HG02885 (cell line): ENCODE data around the gene ADCY4.

Experiments used
- ATAC-seq: cut with Tn5 transposase; IDR thresholded peaks from one replicate; pipeline ENCODE4 v1.9.1; 2021; ENCODE audit warnings: mild to moderate bottlenecking; ENCODE audit not compliant: unreplicated experiment, poor library complexity

ADCY4 gene

DNA sequence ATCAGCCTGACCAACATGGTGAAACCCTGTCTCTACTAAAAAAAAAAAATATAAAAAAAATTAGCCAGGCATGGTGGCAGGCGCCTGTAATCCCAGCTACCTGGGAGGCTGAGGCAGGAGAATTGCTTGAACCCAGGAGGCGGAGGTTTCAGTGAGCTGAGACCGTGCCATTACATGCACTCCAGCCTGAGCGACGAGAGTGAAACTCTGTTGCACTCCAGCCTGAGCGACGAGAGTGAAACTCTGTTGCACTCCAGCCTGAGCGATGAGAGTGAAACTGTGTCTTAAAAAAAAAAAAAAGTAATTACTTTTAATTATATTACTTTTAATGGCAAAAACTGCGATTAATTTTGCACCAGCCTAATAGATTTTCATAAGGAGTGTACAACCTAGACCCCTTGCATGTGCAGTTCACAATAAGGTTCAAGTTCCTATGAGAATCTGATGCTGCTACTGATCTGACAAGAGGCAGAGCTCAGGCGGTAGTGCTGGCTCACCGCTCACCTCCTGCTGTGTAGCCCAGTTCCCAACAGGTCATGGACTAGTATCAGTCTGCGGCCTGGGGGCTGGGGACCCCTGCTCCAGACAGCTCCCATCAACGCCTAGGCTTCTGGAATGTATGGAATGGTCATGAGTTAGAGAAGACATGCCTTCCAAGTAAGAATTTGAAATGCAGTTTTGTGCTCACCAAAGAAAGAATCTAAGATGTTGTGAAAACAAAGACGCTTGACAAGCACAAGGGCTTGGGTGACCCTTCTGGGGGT lies 13.5 kb downstream of the ADCY4 start:
- ATAC-seq = no peak

DNA sequence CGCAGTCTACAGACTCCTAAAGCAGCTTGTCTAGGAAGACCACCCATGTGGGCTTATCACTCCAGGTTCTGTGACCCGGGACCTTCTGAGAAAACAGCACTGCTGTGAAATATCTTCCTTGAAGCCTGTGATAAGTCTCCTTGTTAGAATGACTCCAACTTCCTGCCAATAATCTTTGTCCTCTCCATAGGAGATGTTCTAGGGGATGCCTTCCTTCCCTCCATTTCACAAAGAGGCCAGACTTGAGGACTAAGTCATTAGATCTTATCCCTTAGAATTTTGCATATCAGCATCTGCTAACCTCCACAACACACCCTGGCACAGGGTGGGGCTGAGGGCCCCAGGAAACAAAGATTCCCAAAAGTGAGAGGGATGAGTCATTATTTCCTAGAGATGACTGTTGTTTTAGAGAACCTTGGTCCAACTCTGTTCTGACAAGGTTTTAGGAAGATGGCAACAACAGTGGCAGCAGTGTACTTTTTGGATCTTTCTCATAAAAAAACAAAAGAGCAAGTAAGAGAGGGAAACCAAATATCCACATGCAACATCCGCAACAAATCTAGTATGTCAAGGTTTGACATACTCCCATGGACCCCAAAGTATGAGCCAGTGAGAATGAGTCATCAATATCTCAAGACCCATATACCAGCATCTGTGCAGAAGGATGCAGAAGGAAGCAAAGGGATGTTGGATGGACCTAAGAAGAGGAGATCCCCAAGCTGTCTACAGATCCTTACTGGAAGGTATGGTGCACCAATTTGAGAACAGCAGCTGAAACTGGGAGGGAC lies 17.5 kb downstream of the ADCY4 start:
- ATAC-seq = no peak

DNA sequence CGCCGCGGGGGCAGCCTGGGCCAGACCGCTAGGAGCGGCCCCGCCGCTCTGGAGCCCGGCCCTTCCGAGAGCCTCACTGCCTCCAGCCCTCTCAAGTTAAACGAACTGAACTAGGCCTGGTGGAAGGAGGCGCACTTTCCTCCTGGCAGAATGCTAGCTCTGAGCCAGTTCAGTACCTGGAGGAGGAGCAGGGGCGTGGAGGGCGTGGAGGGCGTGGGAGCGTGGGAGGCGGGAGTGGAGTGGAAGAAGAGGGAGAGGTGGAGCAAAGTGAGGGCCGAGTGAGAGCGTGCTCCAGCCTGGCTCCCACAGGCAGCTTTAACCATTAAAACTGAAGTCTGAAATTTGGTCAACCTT lies 18.3 kb downstream of the ADCY4 start:
- no peak for ATAC-seq

GRCh38 chr14:24315807-24316596 lies 18.9 kb downstream of the ADCY4 start:
- ATAC-seq = no peak

GRCh38 chr14:24315243-24315806 lies 19.5 kb downstream of the ADCY4 start:
- ATAC-seq = no peak

DNA sequence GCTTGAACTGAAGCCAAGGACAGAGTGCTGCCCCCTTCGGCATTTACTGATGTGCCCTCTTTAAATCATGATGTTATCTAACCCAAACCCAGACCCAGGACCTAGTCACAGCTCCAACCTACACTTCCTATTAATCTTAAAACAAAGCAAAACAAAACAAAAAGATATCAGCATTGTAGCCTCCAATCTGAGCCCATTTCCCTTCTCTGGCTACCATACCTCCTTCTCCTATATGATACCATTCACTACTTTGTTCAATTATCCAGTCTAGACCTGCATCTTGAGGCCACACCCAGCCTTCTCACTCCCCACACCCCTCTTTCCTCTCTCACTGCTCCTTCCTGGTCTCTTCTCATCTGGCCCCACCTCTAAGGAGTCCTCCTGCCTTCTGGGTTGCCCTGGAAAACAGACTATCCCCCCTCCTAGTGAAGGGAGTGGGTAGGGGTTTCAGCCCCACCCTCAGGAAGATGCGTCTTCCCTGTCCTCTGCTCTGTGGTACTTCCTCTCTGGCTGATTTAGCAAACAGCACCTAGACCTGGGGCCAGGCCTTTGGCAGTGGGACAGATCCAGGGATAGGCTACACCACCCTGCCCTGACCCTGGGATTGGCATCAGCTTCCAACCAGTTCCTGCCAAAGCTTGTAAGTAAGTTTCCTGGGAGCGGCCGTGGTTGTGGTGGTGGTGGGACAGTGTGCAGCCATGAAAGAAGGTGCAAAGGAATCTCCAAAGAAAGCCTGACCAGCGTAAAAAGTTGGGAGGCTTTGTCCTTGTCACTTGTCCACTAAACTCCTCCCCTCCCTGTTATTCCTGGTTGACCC lies 20.3 kb downstream of the ADCY4 start:
- ATAC-seq = no peak

DNA sequence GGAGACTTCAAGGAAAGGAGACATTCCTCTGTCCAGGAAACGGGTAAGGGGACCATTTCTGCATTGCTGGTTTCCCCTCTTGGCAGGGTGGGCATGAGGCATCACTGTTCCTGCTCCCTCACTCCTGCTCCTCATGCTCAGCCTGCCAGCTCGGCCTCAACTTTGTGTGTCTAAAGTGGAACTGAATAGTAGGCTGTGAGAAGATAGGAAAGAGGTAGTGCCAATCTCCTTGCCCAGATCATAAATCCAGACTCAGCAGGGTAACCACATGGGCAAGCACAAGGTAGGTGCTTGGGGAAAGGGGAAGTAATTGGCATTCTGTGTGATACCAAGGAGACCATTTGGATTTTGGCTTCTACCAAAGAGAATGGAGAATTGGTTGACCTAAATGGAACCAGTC lies 21.0 kb downstream of the ADCY4 start:
- no peak for ATAC-seq

DNA sequence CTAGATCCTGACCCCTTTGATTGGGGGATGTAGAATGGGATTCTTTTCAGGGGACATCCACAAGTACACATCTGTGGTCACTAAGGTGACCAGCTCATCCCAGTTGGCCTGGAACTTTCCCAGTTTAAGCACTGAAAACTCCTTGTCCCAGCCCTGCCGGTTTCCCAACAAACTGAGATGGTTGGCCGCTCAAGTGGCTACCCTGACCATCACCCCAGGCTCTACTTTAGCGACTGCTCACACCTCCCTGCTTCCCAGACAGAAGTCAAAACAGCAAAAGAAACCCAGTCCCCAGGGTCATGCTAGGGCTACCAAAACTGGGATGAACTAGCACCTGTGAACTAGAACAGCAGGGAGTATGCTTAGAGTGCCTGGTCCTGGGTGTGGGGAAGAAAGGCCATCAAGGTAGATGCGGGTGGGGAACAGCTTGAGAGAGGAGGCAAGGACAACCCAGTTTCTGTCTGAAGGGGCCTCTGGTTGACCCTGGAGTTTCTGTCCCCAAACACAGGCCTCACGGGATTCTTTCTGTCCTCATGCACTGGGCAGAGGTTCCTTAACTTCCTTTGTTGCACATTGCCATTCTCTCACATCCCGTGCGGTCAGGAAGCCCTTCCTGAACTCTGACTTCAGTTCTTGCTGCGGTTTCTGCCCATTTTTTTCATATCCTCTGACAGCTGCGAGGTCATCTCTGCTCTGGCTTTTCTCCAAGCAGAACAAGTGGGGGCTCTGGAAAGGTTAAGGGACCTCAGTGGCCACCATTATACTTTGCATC lies 21.9 kb downstream of the ADCY4 start:
- no peak for ATAC-seq

GRCh38 chr14:24311837-24312615 lies 22.8 kb downstream of the ADCY4 start:
- ATAC-seq = no peak

GRCh38 chr14:24310646-24311604 lies 23.9 kb downstream of the ADCY4 start, which contains the start of gene LTB4R:
LTB4R (plus strand) TSS chr14:24311502; CDS start chr14:24315652, 4,150 bp downstream.
- peak; percentile 70 for ATAC-seq

- no peak for ATAC-seq
Measured at GRCh38 chr14:24310265-24310645, 24.6 kb downstream of the ADCY4 start.

GRCh38 chr14:24309538-24310264 lies 25.2 kb downstream of the ADCY4 start, which contains the start of gene LTB4R2:
LTB4R2 (plus strand) TSS chr14:24310140; CDS start chr14:24310665, 525 bp downstream.
- no peak for ATAC-seq

DNA sequence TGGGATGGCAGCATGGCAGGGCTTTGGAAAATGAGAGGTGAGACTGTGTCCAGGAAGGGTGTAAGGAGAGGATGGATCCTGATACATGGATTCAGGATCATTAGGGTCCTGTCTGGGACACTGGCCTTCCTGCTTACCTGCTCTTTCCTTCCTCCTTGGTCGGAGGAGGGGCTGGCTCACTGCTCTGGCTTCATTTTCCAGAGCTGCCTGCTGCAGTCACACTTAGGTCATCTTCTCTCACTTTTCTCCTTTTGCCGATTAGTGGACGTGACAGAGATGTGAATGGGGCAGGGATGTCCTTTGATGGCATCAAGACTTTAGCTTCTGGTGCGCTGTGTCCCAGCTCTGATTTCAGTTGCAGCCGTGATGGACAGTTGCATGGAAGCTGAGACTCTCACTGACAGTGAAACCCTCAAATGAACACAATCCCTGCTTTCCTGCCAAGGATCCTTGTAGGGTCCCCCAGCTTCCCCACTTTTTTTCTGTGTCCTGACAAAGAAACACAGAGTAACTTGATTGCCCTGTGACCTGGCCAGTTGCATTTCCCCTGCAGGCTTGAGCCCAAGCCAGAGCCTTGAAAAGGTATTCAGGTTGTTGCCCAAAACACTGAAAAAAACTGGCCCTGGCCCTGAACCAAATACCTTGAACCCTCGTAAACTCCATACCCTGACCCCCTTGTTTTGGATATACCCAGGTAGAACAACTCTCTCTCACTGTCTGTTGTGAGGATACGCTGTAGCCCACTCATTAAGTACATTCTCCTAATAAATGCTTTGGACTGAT lies 26.3 kb downstream of the ADCY4 start:
- ATAC-seq = no peak

- no peak for ATAC-seq
Measured at GRCh38 chr14:24307575-24308341, 27.1 kb downstream of the ADCY4 start, which contains the start of gene CIDEB. CIDEB (minus strand) TSS chr14:24307977; CDS start chr14:24307858, 119 bp downstream.

DNA sequence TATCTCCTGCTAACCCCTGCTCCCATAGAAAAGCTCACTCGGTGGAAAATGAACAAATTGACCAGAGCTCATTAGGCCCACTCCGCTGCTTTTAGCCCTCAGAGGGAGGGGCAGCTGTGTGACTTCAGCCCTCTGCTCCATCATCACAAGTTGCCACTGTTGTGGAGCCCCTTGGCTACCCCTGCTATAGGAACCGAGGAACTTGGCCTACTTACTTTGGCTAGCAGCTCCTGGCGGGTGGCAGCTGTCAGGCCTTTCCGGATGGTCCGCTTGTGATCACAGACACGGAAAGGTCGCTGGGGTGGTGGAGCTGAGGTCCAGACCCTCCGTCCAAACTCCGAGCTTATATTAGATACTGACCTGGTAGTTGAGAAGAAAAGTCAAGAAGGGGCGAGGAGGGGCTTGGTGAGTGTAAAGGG lies 27.7 kb downstream of the ADCY4 start:
- no peak for ATAC-seq
